Mammary epithelial cell (primary cell): ENCODE results near the gene RALB.

Experiments
- EZH2 ChIP-seq: IDR thresholded peaks from 2 replicates; pipeline ENCODE4 v1.6.1; 2012; ENCODE audit warnings: low read length, inconsistent platforms, borderline replicate concordance
- TF ChIP-seq, protein P1 (sequence below), 2 donors: IDR thresholded peaks in 1 of 2; conservative IDR thresholded peaks in 1 of 2; 2 replicates each; pipeline ENCODE4 v1.5.1; 2011 to 2012; ENCODE audit warnings: inconsistent platforms in 2 of 2, low read length in 2 of 2, mild to moderate bottlenecking in 2 of 2, control low read depth in 1 of 2, low read depth in 1 of 2; ENCODE audit not compliant: insufficient read depth in 1 of 2; ENCODE audit errors: extremely low read depth in 1 of 2

DNA sequence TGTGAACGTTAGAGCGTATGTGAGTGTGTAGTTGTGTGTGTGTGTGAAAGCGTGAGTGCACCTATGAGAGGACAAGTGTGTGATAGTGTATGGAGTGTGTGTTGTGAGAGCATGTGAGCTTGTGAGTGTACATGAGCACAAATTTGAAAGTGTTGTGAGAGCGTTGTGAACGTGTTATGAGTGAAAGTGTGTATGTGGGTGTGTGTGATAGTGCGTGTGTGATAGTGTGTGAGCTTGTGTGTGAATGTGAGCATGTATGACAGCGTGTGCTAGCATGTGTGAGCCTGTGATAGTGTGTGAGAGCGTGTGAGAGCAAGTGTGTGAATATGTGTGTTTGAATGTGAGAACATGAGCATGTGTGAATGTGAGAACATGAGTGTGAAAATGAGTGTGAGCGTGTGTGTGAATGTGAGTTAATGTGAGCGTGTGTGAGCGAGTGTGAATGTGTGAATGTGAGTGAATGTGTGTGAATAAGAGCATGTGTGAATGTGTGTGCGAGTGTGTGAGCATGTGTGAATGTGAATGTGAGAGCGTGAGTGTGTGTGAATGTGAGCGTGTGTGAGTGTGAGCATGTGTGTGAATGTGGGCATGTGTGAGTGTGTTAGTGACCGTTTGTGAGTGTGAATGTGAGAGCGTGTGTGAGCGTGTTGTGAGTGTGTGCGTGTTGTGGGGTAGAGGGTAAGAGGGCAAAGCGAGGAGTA, 25.0 kb downstream of the RALB start:
- TF ChIP-seq, protein P1, sequence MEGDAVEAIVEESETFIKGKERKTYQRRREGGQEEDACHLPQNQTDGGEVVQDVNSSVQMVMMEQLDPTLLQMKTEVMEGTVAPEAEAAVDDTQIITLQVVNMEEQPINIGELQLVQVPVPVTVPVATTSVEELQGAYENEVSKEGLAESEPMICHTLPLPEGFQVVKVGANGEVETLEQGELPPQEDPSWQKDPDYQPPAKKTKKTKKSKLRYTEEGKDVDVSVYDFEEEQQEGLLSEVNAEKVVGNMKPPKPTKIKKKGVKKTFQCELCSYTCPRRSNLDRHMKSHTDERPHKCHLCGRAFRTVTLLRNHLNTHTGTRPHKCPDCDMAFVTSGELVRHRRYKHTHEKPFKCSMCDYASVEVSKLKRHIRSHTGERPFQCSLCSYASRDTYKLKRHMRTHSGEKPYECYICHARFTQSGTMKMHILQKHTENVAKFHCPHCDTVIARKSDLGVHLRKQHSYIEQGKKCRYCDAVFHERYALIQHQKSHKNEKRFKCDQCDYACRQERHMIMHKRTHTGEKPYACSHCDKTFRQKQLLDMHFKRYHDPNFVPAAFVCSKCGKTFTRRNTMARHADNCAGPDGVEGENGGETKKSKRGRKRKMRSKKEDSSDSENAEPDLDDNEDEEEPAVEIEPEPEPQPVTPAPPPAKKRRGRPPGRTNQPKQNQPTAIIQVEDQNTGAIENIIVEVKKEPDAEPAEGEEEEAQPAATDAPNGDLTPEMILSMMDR (conservative IDR thresholded peaks at IDR 0.05 in 1 of 2, IDR thresholded peaks at IDR 0.05 in 1 of 2; ENCODE audit: extremely low read depth in 1 of 2, insufficient read depth in 1 of 2, low read depth in 1 of 2, low read length in 2 of 2), result no peak
- TF ChIP-seq EZH2, result no peak
